Suppressor macrophage treated with lipopolysaccharide for 1 hour (primary cell): ENCODE measurements around the gene ZNF672.

Experiments used
- DNase-seq, 3 donors: peaks; one replicate each; pipeline ENCODE4 v3.0.0-alpha.2; 2020 to 2022

ZNF672 gene

DNA sequence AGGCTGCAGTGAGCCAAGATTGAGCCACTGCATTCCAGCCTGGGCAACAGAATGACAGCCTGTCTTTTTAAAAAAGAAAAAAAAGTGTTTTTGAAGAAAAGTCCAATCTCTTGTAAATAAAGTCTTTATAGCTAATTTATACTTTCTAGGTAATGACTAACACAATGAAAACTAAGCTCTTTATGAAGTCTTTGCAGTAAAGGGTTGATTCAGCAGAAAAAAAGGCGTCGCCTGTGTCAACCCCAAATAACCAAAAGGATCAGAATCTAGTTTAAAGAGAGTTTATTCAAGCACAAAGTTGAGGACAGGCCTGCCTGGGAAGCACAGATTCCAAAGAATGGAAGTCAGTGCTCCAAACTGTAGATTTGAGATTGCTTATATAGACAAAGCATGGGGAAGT lies 53.7 kb downstream of the ZNF672 start:
- no peak for DNase-seq

DNA sequence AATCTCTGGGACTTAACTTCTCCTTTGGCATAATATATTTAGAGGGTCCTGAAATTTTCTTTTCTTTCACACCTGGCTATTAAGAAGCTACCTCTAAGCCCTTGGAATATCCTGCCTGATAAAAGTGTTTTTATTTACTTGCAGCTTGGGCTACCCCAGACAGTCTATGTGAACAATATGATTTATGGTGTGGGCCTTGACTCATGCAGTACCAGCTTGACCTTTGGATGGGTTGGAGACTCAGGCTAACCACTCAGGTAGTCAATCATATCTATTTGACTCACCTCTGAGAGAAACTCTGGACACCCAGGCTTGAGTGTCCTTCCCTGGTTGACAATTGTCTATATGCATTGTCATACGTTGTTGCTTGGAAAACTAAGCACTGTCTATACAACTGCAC lies 54.6 kb downstream of the ZNF672 start:
- no peak for DNase-seq

DNA sequence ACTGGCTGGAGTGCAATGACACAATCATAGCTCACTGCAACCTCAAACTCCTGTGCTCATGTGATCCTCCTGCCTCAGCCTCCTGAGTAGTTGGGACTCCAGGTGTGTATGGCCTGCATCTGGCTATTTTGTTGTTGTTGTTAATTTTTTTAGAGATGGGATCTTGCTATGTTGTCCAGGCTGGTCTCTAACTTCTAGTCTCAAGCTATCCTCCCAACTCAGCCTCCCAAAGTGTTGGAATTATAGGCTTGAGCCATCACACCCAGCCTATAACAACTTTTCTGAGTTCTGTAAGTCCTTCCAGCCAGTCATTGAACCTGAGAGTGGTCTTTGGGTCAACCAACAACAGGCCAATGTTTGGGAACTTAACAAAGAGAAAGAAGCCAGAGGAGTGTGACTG lies 56.8 kb downstream of the ZNF672 start:
- no peak for DNase-seq

DNA sequence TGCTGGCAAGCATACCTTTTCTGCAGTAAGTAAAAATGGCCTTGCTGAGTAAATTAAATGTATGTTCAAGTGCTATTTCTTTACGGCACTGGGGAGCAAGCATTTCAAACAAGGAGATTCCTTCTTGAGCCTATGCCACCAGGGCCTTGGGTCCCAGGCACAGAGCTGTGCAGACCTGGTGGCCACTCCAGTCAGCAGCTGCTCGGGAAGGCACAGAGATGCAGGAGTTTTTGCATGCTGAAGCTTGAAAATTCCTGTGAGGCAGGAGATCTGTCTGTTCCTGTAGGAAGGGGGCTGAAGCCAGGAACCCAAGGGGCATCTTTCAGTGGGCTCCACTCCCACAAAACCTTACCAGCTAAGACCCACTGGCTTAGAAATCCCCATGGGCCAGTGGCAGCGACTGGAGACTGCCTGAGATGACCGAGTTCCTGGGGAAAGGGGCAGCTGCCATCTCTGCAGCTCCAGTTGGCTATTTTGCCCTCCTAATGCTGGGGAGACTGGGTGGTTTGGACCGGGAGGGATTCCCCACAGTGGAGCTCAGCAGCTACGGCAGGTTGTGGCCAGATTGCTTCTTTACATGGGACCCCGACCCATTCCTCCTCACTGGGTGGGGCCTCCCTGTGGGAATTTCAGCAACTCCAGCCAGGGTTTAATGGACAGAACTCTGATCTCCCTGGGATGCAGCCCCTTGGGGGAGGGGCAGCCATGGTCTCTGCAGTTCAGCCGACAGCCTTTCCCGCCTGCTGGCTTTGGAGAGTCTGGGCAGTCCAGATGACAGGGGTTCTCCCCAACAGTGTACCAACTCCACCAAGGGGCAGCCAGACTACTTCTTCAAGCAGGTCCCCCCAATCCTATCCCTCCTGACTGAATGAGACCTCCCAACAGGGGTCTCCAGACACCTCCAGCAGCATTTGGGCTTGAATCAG lies 59.7 kb downstream of the ZNF672 start:
- no peak for DNase-seq
